Kidney epithelial cell (primary cell): ENCODE results near the gene RHOH. TPM values are rescaled to one million over a fixed set of nuclear protein-coding genes. Genes with fewer than 3 reads are reported as not detected.
"Not testable (repeated sequence)": the region's sequence is repeated elsewhere in the genome, so short reads cannot be mapped to it uniquely, and the experiment has no call there.

Source experiments
- DNase-seq: peaks from one replicate; pipeline ENCODE4 v3.0.0-alpha.2; 2010; ENCODE audit warnings: low read depth
- H3K27me3 ChIP-seq: 2 replicates; pipeline ENCODE4 v1.6.0; 2011; ENCODE audit warnings: low read length; ENCODE audit not compliant: control insufficient read depth, insufficient read depth
- H3K36me3 ChIP-seq: 2 replicates; pipeline ENCODE4 v1.5.1; 2011; ENCODE audit warnings: low read length; ENCODE audit not compliant: control insufficient read depth, insufficient read depth
- H3K4me3 ChIP-seq: 2 replicates; pipeline ENCODE4 v1.5.1; 2011; ENCODE audit warnings: low read depth, mild to moderate bottlenecking, control low read depth, low read length
- CTCF ChIP-seq: IDR thresholded peaks from 2 replicates; pipeline ENCODE4 v1.5.1; 2011; ENCODE audit warnings: mild to moderate bottlenecking, moderate library complexity, low read length, control low read depth, inconsistent platforms; ENCODE audit not compliant: insufficient read depth, poor library complexity, severe bottlenecking
- total RNA-seq: library from RNA; depleted of rRNA; stranded (reverse); fragments of >200 nt; gene quantifications from 2 replicates; pipeline ENCODE4 v1.2.3, GENCODE V29; 2015

The RHOH gene
- total RNA-seq, 1 donor from 2014 or later = not detected

GRCh38 chr4:40283968-40284367 lies 87.1 kb downstream of the RHOH start:
- H3K4me3 ChIP-seq = no peak overlapping the region
- no peaks in the 10 kb centered on the region for H3K36me3 ChIP-seq
- no peaks in the 10 kb centered on the region for H3K27me3 ChIP-seq
- no peak for TF ChIP-seq CTCF
- peak; percentile 80 for DNase-seq

- Histone ChIP-seq H3K27me3 (no peaks in the 10 kb centered on the region), H3K36me3 (no peaks in the 10 kb centered on the region), H3K4me3 (no peak overlapping the region)
- TF ChIP-seq CTCF = no peak
- no peak for DNase-seq
Observed at GRCh38 chr4:40285692-40286091, 88.9 kb downstream of the RHOH start.

- DNase-seq = no peak
- TF ChIP-seq CTCF = no peak
- no peaks in the 10 kb centered on the region for H3K36me3 ChIP-seq
Observed at GRCh38 chr4:40288566-40288965, 91.7 kb downstream of the RHOH start.

GRCh38 chr4:40289366-40290188 lies 92.7 kb downstream of the RHOH start:
- H3K27me3 ChIP-seq = no peaks in the 10 kb centered on the region
- no peak for DNase-seq
- H3K4me3 ChIP-seq = no peak overlapping the region
- no peak for TF ChIP-seq CTCF
- no peaks in the 10 kb centered on the region for H3K36me3 ChIP-seq

More at GRCh38 chr4:40288566-40288965, 91.7 kb downstream of the RHOH start:
- no peaks in the 10 kb centered on the region for H3K27me3 ChIP-seq
- no peak overlapping the region for H3K4me3 ChIP-seq

GRCh38 chr4:40290611-40291186 lies 93.9 kb downstream of the RHOH start:
- DNase-seq, H3K36me3 ChIP-seq, H3K4me3 ChIP-seq, H3K27me3 ChIP-seq: not testable (repeated sequence)

GRCh38 chr4:40292313-40292759 lies 95.5 kb downstream of the RHOH start:
- no peak for DNase-seq
- Histone ChIP-seq H3K36me3 (no peaks in the 10 kb centered on the region), H3K4me3 (no peak overlapping the region), H3K27me3 (no peaks in the 10 kb centered on the region)
- no peak for TF ChIP-seq CTCF
